ENCODE data around the gene BACH1.
"Not testable (repeated sequence)": the region's sequence is repeated elsewhere in the genome, so short reads cannot be mapped to it uniquely, and the experiment has no call there.

Gene BACH1

DNA sequence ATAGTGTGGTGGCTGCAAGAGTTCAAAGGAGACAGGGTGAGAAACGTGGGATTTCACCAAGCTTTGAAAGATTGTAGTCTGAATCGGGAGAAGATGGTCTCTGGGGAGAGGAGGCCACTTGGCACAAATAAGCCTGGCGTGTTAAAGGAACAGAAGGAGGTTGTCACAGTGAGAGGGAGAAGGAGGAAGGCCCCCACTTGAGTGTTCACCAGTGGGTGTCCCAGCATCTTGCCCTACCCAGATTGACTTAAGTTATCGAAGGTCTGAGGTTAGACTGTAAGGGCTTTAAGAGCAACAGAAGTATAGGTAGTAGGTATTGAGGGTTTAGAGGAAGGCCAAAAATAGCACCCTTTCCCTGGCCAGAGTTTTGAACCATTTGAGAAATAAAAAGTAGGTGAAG, 48.0 kb downstream of the BACH1 start:
- DNase-seq (ENCODE audit: low read depth in 3 of 3): no peak

DNA sequence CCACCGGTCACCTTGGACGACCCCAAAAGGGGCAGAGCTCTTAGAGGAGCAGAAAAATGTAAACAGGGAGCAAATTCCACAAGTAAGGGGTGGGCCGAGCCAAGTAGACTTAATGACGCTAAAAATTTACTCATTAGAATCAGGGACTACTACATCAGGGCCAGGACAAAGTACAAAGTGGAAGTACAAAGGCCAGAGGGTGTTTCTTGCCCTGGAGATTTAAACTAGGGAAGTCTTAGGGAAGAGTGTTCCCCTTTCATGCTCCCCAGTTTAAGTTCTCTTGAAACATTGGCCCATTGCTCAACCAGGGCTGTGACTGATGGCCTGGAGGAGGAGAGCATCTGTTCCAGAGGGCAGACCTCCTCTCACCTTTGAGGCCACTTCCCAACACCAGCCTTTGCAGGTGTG, 48.6 kb downstream of the BACH1 start:
- no peak for DNase-seq (ENCODE audit: low read depth in 3 of 3)

- DNase-seq (ENCODE audit: low read depth in 3 of 3): no peak
Observed at GRCh38 chr21:29349702-29350101, 51.0 kb downstream of the BACH1 start.

DNA sequence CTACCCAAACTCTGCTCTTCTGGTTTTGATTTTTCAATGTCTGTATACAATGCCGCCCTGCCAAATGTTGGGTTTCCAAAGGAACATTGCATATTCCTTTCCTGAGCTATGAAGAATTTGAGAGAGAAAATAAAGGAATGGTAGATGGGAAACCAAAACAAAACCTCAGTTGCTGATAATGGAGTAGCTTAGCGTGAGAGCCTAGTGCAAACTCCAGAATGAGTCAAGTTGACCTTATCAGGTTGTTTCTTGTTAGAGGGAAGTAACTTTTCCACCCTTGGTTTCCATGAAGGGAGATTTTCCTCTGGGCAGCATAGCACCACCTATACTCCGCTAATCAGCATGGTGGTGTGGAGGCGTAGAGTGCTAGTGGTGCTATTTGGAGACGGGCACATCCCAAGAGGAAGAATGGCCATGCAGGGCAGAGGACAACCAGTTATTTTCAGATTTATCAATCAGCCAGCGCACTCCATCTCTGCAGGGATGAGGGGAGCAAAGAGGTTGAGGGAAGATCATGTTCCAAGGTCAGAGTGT, 51.6 kb downstream of the BACH1 start:
- no peak for DNase-seq (ENCODE audit: low read depth in 3 of 3)

- no peak for DNase-seq (ENCODE audit: low read depth in 3 of 3)
Observed at GRCh38 chr21:29351691-29352090, 53.0 kb downstream of the BACH1 start.

DNA sequence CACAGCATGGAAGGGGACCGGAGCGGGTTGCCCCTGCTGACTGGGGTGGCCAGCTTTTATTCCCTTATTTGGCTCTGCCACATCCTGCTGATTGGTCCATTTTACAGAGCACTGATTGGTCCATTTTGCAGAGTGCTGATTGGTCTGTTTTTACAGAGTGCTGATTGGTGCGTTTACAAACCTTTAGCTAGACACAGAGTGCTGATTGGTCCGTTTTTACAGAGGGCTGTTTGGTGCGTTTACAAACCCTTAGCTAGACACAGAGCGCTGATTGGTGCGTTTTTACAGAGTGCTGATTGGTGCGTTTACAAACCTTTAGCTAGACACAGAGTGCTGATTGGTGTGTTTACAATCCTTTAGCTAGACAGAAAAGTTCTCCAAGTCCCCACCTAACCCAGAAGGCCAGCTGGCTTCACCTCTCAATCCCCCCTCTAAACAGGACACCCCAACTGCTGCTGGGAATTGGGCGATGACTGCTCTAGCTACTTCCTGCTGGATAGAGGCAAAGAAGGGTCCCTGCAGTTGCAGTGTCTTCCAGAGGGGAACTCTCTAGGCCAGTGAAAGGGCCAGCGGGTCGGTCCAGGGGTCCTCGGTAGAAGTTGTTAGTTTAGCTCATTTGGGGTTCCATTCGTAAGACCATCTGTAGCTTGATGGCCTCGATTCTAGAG, 56.5 kb downstream of the BACH1 start:
- DNase-seq (ENCODE audit: low read depth in 3 of 3): not testable (repeated sequence)

DNA sequence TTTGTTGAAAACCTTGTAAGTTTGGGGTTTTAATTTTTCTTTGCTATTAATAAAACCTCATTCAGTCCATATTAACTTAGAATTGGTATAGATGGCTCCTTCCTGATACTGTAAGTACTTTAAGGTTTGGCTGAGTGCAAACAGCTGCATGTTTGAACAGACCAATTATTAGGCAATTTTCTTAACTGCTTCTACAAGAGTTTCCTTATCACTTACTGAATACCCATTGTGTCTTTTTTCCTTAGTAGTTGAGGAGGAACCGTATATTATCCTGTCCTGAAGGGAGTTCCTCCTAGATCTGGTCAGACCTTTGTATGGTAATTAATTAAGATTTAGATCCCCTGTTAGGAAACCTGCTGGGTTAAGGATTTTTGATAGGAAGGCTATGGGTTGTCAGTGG, 57.6 kb downstream of the BACH1 start:
- DNase-seq (ENCODE audit: low read depth in 3 of 3): not testable (repeated sequence)

GRCh38 chr21:29356810-29357209, 58.1 kb downstream of the BACH1 start:
- not testable (repeated sequence) for DNase-seq (ENCODE audit: low read depth in 3 of 3)

DNA sequence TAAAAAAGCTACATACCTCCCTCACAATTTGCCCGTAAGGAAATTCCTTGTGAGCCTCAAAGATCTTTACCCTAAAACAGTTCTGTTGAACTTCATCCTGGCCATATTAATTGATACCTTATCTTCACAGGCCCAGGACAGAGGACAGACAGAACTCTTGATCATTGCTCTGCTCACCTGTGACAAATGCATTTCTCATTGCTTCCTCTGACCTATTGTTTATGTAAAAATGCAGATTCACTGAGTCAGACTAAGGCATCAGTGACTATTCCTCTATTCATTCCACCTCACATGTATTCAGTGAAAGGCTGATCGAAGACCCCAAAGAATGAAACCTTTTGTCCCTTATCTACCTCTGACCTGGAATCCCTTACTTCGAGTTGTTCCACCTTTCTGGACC, 61.0 kb downstream of the BACH1 start:
- no peak for DNase-seq (ENCODE audit: low read depth in 3 of 3)

DNA sequence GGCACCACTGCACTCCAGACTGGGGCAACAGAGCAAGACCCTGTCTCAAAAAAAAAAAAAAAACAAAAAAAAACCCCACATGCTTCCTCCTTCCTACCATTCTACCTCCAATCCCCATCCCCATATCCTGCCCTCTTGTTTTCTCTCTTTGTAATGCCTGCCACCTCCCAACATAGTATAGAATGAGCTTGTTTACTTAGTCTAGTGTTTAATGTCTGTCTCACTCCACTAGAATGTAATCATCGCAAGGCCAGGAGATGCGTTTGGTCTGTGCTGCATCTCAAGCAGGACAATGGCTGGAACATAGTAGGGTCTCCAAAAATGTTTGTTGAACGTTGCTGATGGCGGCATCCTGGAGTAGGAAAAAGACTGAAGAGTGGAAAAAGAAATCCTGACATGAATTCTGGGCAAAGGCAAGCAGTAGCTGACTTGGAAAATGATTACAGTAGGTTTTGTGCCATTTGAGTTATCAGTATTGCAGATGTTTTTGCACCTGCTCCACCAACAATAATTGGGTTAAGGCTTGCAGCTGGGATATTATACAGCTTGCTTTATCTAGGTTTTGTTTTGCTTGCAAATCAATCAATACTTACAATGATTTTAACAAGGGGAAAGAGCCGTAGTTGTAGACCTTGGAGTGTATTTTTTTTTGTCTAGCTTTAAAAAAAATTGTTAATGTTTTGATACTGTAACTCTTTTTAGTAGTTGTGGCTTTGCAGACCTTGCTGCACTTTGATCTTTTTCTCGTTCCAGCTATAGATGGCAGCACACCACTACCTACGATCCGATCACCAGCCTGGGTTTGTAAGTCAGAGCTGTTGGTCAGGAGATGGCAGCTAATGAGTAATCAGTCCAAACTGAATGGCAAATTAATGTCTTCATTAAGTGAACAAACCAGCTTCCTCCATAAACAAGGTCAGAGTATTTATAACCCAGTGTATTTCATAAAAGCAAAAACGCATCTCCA, 62.4 kb downstream of the BACH1 start:
- DNase-seq (ENCODE audit: low read depth in 3 of 3): no peak

- no peak for DNase-seq (ENCODE audit: low read depth in 3 of 3)
Observed at GRCh38 chr21:29362758-29363157, 64.0 kb downstream of the BACH1 start.

DNA sequence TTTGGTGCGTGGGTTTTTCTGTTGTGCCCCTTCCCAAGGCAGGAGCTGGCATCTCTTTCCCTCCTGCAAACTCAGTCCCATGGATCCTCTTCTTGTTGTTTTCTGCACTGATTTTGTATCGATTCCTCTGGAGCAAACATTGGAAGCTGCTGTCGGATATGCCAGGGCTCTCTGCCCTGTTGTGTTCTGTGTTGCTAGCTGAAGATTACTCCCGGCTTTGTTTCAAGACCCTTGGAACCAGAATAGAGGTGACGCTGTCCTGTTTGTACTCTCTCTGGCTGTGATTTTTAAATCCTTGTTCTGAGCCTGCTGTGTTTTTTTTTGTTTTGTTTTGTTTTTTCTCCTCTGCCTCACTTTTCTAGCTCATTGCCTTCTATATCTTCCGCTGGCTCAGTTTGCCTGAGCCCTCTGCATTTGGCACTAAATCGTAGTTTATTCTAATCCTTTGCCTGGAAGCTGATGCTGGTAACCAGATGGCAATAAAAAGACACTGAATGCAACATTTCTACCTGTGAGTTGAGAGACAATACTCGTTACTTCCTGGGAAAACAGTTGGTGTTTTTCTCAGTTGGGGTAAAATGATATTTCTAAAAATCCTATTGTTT, 67.0 kb downstream of the BACH1 start:
- no peak for DNase-seq (ENCODE audit: low read depth in 3 of 3)

DNA sequence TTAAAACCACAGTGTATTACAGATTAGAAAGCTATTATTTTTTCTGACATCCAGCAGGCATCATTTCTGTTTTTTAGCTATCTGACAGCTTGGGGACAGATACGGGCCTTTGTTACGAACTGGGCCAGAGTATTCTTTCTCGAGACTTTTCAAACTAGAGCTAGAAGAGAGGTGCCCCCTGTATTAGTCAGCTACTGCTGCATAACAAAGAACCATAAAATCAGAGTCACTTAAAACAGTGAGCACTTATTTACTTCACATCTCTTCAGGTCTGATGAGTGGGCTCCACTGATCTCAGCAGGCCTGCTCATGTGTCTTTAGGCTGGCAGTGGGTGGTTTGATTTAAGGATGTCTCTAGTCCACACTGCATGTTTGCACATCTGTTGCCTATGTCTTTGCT, 67.8 kb downstream of the BACH1 start:
- no peak for DNase-seq (ENCODE audit: low read depth in 3 of 3)

- no peak for DNase-seq (ENCODE audit: low read depth in 3 of 3)
Observed at GRCh38 chr21:29367335-29367734, 68.6 kb downstream of the BACH1 start.

- no peak for DNase-seq (ENCODE audit: low read depth in 3 of 3)
Observed at GRCh38 chr21:29368906-29369305, 70.2 kb downstream of the BACH1 start.

DNA sequence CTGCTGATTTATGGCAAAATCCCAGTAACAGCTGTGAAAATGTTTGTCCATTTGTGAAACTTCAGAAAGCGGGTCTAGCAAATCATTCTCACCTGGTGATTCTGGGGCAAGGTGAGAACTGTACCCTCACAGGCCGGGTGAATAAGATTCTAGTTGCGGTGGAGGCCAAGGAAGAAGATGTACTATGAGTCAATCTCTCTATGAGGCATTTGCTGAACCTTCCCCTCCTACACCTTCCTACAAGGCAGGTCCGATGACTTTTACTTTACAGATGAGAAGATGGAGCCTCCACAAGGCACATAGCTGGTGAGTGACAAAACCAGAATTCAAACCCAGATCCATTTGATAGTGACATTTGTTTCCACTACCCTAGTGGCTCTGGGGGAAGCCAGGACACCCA, 72.7 kb downstream of the BACH1 start:
- DNase-seq (ENCODE audit: low read depth in 3 of 3): peak in 1 of 3 experiments; percentile 12

GRCh38 chr21:29372063-29372802, 73.5 kb downstream of the BACH1 start:
- peak in 2 of 3 experiments; percentile 27 to 47 for DNase-seq (ENCODE audit: low read depth in 3 of 3)

DNA sequence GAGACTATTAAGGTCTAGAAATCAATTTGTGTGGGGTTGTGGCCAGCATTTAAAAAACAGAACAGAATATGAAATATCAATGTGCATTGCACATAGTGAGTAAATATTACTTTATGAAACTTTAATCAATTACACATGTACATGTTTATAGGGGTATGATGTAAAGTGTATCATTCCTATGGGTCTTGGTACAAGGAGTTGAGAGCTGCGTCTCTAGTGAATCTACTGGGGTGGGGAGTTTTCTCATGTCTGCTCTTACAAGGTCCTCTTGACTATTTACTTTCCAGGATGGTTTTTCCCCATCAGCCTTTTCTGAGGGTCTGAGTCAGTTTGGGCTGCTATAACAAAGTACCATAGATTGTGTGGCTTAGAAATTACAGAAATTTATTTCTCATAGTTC, 75.8 kb downstream of the BACH1 start:
- DNase-seq (ENCODE audit: low read depth in 3 of 3): no peak

GRCh38 chr21:29376556-29376955, 77.8 kb downstream of the BACH1 start:
- peak in 1 of 3 experiments; percentile 51 for DNase-seq (ENCODE audit: low read depth in 3 of 3)

- no peak for DNase-seq (ENCODE audit: low read depth in 3 of 3)
Observed at GRCh38 chr21:29377266-29377665, 78.5 kb downstream of the BACH1 start.

DNA sequence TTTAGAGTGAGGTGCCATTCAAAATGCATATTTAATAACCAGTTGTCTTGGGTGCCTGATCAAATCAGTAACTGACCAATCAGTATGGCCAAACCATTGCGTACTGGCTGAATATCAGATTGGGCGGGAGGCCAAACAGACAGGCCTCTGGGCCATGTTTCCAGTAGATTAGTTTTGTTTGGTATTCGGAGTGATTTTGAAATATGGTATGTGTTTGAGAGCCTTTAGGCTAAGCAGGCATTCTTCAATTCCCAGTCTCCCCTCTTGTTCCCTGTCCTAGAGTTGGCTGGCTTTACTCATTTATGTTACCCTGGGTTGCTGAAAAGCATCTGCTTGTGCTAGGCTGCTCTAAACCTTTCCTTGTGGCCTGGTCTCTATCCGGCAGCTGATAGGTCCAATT, 80.1 kb downstream of the BACH1 start:
- DNase-seq (ENCODE audit: low read depth in 3 of 3): no peak
